MM.1S (cell line): ENCODE data around the gene PNMA1.

Source experiments
- DNase-seq: peaks from one replicate; pipeline ENCODE4 v3.0.0-alpha.2; 2015
- H2AFZ ChIP-seq: fragments of 300-600 bp; sonication (generic); 2 replicates; pipeline ENCODE4 v1.6.0; 2016; ENCODE audit warnings: antibody characterized with exemption, low read length
- H3F3A ChIP-seq: fragments of 300-600 bp; sonication (generic); 2 replicates; pipeline ENCODE4 v1.6.1; 2016; ENCODE audit warnings: mild to moderate bottlenecking, antibody characterized with exemption, low read length, moderate library complexity, mixed read lengths; ENCODE audit not compliant: insufficient read depth
- H3K27ac ChIP-seq: fragments of 300-600 bp; sonication (generic); 2 replicates; pipeline ENCODE4 v1.5.1; 2016; ENCODE audit warnings: mild to moderate bottlenecking, low read length
- H3K27me3 ChIP-seq: fragments of 300-600 bp; sonication (generic); replicated peaks from 2 replicates; pipeline ENCODE4 v1.6.0; 2016; ENCODE audit warnings: low read length; ENCODE audit not compliant: insufficient read depth
- H3K36me3 ChIP-seq: fragments of 300-600 bp; sonication (generic); replicated peaks from 2 replicates; pipeline ENCODE4 v1.6.1; 2016; ENCODE audit warnings: mild to moderate bottlenecking, low read length, mixed read lengths; ENCODE audit not compliant: insufficient read depth
- H3K4me1 ChIP-seq: fragments of 300-600 bp; sonication (generic); 2 replicates; pipeline ENCODE4 v1.6.1; 2016; ENCODE audit warnings: low read length, mixed read lengths
- H3K4me2 ChIP-seq: fragments of 300-600 bp; sonication (generic); 2 replicates; pipeline ENCODE4 v1.6.0; 2016; ENCODE audit warnings: low read depth, low read length
- H3K4me3 ChIP-seq: fragments of 300-600 bp; sonication (generic); 2 replicates; pipeline ENCODE4 v1.5.1; 2016; ENCODE audit warnings: low read length, mixed read lengths
- H3K79me2 ChIP-seq: fragments of 300-600 bp; sonication (generic); 2 replicates; pipeline ENCODE4 v1.6.1; 2016; ENCODE audit warnings: mixed run types, low read length, mixed read lengths
- H3K9ac ChIP-seq: fragments of 300-600 bp; sonication (generic); 2 replicates; pipeline ENCODE4 v1.6.1; 2016; ENCODE audit warnings: low read length, mixed read lengths
- H3K9me2 ChIP-seq: fragments of 300-600 bp; sonication (generic); replicated peaks from 2 replicates; pipeline ENCODE4 v1.6.1; 2016; ENCODE audit warnings: mild to moderate bottlenecking, low read length, mixed read lengths; ENCODE audit not compliant: insufficient read depth
- H3K9me3 ChIP-seq: fragments of 300-600 bp; sonication (generic); replicated peaks from 2 replicates; pipeline ENCODE4 v1.6.1; 2016; ENCODE audit warnings: mild to moderate bottlenecking, low read length, mixed read lengths; ENCODE audit not compliant: insufficient read depth
- H4K20me1 ChIP-seq: fragments of 300-600 bp; sonication (generic); 2 replicates; pipeline ENCODE4 v1.6.1; 2016; ENCODE audit warnings: mild to moderate bottlenecking, low read length, moderate library complexity, mixed read lengths; ENCODE audit not compliant: insufficient read depth
- CTCF ChIP-seq: fragments of 300-600 bp; sonication (generic); IDR thresholded peaks from 2 replicates; pipeline ENCODE4 v1.5.1; 2016; ENCODE audit warnings: antibody characterized with exemption, low read length, mixed read lengths
- EZH2 ChIP-seq: fragments of 300-600 bp; sonication (generic); optimal IDR thresholded peaks from 2 replicates; pipeline ENCODE3; 2017; ENCODE audit warnings: low read depth, mild to moderate bottlenecking, antibody characterized with exemption, low read length, mixed read lengths
- EZH2phosphoT487 ChIP-seq: fragments of 300-600 bp; sonication (generic); IDR thresholded peaks from 2 replicates; pipeline ENCODE4 v1.6.1; 2018; ENCODE audit warnings: antibody characterized with exemption, low read length

PNMA1 gene

GRCh38 chr14:73739899-73740617 is 25.9 kb upstream of the PNMA1 start:
- H3F3A ChIP-seq, result no peaks in the 10 kb centered on the region; the same call in 1 of the 2 replicates
- H4K20me1 ChIP-seq, result peaks cover 9% of the 10 kb centered on the region
- H3K27ac ChIP-seq, result no peak overlapping the region
- no peaks in the 10 kb centered on the region for H3K9me3 ChIP-seq
- peaks cover 64% of the 10 kb centered on the region for H3K79me2 ChIP-seq
- no peaks in the 10 kb centered on the region for H3K27me3 ChIP-seq
- H3K4me1 ChIP-seq, result peaks cover 40% of the 10 kb centered on the region
- no peaks in the 10 kb centered on the region for H3K9me2 ChIP-seq
- no peak overlapping the region for H2AFZ ChIP-seq
- no peak overlapping the region for H3K9ac ChIP-seq
- H3K4me3 ChIP-seq, result no peak overlapping the region
- H3K4me2 ChIP-seq, result no peak overlapping the region
- no peak for DNase-seq
- TF ChIP-seq EZH2, result no peak
- TF ChIP-seq EZH2phosphoT487, result no peak
- TF ChIP-seq CTCF, result no peak
- H3K36me3 ChIP-seq, result no peaks in the 10 kb centered on the region

- H3F3A ChIP-seq, result no peaks in the 10 kb centered on the region; the same call in 1 of the 2 replicates
- no peak overlapping the region for H3K27ac ChIP-seq
- TF ChIP-seq EZH2, result no peak
- TF ChIP-seq CTCF, result no peak
- TF ChIP-seq EZH2phosphoT487, result no peak
- H3K4me3 ChIP-seq, result no peak overlapping the region
- H4K20me1 ChIP-seq, result peaks cover 8% of the 10 kb centered on the region; the same call in 1 of the 2 replicates
- no peaks in the 10 kb centered on the region for H3K9me2 ChIP-seq
- peaks cover 33% of the 10 kb centered on the region for H3K4me1 ChIP-seq
- H3K9ac ChIP-seq, result no peak overlapping the region
- no peak overlapping the region for H3K4me2 ChIP-seq
- no peak overlapping the region for H2AFZ ChIP-seq
- no peaks in the 10 kb centered on the region for H3K36me3 ChIP-seq
- peaks cover 56% of the 10 kb centered on the region for H3K79me2 ChIP-seq
- DNase-seq, result no peak
- no peaks in the 10 kb centered on the region for H3K9me3 ChIP-seq
- no peaks in the 10 kb centered on the region for H3K27me3 ChIP-seq
Observed at GRCh38 chr14:73739174-73739898, 25.2 kb upstream of the PNMA1 start.

- Histone ChIP-seq H2AFZ (no peak overlapping the region), H3K4me3 (no peak overlapping the region), H3K4me1 (peaks cover 26% of the 10 kb centered on the region), H3K27me3 (no peaks in the 10 kb centered on the region), H3K27ac (no peak overlapping the region), H3K79me2 (peaks cover 49% of the 10 kb centered on the region), H3F3A (no peaks in the 10 kb centered on the region), H3K36me3 (no peaks in the 10 kb centered on the region), H3K9ac (no peak overlapping the region), H3K4me2 (no peak overlapping the region), H3K9me3 (no peaks in the 10 kb centered on the region), H4K20me1 (peaks cover 4% of the 10 kb centered on the region; the same call in 1 of the 2 replicates), H3K9me2 (no peaks in the 10 kb centered on the region)
- no peak for DNase-seq
- TF ChIP-seq CTCF (no peak), EZH2 (no peak), EZH2phosphoT487 (no peak)
Observed at GRCh38 chr14:73738518-73739173, 24.5 kb upstream of the PNMA1 start.
